ENCODE results near the gene LRRC8D.

LRRC8D gene

DNA sequence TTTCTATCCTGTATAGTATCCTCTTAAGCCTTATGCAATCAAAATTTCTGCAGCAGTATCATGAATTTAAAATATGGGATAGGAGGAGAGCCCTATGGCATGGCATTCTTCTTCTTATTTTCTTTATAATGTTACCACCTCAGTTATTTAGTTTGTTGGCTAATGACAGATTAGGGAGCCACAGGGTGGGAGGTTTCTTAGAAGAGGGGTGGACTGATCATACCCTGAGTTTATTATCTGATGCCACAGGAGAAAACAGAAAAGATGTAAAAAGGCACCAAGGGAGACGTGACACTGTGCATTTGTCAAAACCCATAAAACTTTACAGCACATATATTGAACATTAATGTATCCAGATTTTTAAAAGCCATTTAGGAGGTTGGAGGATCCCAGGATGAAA, 66.9 kb downstream of the LRRC8D start:
- TF ChIP-seq, protein P1, sequence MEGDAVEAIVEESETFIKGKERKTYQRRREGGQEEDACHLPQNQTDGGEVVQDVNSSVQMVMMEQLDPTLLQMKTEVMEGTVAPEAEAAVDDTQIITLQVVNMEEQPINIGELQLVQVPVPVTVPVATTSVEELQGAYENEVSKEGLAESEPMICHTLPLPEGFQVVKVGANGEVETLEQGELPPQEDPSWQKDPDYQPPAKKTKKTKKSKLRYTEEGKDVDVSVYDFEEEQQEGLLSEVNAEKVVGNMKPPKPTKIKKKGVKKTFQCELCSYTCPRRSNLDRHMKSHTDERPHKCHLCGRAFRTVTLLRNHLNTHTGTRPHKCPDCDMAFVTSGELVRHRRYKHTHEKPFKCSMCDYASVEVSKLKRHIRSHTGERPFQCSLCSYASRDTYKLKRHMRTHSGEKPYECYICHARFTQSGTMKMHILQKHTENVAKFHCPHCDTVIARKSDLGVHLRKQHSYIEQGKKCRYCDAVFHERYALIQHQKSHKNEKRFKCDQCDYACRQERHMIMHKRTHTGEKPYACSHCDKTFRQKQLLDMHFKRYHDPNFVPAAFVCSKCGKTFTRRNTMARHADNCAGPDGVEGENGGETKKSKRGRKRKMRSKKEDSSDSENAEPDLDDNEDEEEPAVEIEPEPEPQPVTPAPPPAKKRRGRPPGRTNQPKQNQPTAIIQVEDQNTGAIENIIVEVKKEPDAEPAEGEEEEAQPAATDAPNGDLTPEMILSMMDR (IDR thresholded peaks at IDR 0.05; ENCODE audit: borderline replicate concordance, insufficient read depth, low read depth, low read length): no peak
- H3K4me3 ChIP-seq (ENCODE audit: low read depth, low read length): no peak overlapping the region

DNA sequence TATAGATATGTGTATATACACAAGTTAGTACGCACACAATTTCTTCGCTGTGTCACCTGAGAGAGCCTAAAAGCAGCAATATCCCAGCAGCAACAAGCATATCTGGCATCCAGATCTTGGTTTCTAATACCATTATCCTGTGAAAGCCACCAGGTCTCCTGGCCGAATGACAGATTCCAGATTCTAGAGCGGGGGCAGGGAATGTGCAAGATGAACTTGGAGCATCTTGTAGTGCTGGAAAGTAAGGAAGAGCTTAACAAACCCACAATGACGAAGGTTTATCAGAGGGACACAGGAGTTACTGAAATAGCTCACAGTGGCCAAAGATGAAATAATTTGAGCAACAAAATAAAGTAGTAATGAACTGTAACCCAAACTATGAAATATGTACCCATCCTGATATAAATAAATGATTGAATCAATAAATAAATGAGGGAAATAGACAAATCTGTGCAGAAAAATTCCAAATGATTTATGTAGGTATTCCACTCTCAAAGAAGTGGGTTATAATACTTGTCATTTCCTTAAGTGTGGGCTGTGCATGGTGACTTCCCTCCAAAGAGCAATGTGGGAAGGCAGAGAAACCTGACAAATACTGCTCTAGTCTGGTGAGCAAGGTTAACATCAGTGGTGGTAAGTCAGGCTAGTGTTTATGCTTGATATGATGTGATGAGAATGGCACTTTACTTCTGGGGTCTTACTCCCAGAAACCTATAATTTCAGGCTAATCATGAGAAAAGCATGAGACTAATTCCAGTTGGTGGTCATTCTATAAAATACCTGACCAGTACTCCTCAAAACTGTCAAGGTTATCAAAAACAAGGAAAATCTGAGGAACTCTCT, 67.9 kb downstream of the LRRC8D start:
- TF ChIP-seq, protein P1 (IDR thresholded peaks at IDR 0.05; ENCODE audit: borderline replicate concordance, insufficient read depth, low read depth, low read length): no peak

DNA sequence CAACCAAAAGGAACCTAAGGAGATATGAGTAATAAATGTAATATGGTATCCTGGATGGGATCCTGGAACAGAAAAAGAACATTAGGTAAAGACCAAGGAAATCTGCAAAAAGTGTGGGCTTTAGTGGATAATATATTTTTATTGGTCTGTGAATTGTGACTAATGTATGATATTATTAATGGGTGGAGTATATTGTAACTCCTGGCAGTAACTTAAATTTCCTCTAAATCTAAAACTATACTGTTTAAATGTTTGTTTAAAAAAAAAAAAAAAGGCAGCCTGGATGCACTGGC, 68.4 kb downstream of the LRRC8D start:
- H3K4me3 ChIP-seq (ENCODE audit: low read depth, low read length): no peak overlapping the region
- TF ChIP-seq, protein P1 (IDR thresholded peaks at IDR 0.05; ENCODE audit: borderline replicate concordance, insufficient read depth, low read depth, low read length): no peak

More for the DNA sequence above, 67.9 kb downstream of the LRRC8D start:
- no peak overlapping the region for H3K4me3 ChIP-seq (ENCODE audit: low read depth, low read length)

DNA sequence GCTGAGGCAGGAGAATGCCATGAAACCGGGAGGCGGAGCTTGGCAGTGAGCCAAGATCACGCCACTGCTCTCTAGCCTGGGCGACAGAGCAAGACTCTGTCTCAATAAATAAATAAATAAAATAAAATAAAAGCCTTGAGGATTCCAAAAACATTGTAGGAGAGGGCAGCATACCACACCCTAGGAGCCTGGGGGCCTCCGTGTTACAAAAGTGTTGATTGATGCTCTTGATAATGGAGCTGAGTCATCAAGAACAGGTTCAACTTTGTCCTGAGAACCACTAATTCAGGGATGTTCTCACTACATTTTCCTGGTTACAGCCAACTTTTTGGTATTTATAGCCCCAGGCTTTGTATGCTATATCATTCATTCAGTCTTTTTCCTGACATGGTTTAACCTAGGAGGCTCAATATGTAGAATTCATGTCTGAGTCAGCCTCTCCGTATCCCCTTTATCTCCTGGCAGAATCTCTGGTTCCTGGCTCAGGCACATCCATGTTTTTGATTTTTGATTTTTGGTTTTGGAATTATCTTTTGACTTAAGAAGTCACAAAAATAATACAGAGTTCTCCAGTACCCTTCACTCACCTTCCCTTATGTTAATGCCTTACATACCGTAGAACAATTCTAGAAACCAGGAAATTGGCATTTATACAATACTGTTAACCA, 69.4 kb downstream of the LRRC8D start:
- TF ChIP-seq, protein P1 (IDR thresholded peaks at IDR 0.05; ENCODE audit: borderline replicate concordance, insufficient read depth, low read depth, low read length): no peak

DNA sequence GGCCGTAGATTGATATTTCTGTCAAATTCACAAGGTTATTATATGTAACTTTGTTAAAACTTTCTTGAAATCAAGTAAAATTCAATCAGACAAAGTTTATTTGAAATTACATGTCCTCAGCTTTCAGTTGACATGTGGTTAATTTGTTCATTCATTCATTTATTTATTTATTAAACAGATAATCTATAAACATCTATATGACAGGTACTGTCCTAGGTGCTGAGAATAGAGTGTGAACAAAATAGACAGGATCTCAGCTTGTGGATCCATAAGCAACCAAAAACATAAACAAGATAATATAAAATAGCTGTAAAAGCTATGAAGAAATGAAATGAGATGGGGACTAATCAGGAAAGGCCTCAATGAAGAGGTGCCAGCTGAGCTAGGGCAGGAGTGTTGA, 72.0 kb downstream of the LRRC8D start:
- no peak overlapping the region for H3K4me3 ChIP-seq (ENCODE audit: low read depth, low read length)

More for the DNA sequence above, 69.4 kb downstream of the LRRC8D start:
- no peak overlapping the region for H3K4me3 ChIP-seq (ENCODE audit: low read depth, low read length)

DNA sequence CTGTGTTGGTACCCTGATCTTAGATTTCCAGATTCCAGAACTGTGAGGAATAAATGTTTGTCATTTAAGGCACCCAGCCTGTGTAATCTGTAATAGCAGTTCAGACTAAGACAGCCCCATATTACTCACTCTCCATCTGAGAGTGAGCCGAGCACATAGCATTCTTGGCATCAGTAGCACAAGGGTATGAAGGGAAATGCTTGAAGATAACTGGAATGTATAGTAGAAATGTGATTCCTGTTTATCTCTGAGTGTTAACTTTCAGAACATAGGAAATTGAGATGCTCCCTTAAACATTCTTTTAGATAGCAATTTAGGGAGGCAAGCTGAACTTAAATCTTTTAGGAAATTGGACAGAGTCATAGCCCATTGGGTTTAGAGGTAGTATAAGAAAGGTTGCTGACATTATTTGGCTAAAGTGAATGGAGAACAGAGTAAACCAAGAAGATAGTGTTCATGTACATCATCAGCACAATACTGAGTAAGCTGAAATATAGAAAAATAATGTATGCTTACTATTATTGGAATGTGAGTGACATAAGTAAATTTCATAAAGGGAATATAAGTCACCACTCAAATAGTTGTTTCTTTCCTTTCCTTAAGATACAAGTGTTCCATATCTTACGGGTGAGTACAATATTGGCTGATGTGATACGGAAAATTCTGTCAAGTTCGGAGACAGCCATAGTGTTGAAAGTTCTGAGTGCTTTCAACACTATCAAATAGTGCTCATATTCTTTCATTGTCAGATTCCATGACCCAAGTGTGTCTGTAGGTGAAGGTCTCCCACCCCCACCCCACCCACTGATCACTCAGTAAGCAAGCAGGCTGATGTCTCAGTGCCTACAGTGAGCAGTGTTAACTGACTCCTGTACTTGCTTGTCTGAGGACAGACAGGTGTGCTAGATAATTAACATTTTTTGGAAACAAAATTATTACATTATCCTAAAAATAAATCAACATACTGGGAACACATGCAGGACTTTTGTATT, 73.7 kb downstream of the LRRC8D start:
- TF ChIP-seq, protein P1 (IDR thresholded peaks at IDR 0.05; ENCODE audit: borderline replicate concordance, insufficient read depth, low read depth, low read length): no peak
- no peak overlapping the region for H3K4me3 ChIP-seq (ENCODE audit: low read depth, low read length)

More for the DNA sequence above, 72.0 kb downstream of the LRRC8D start:
- TF ChIP-seq, protein P1 (IDR thresholded peaks at IDR 0.05; ENCODE audit: borderline replicate concordance, insufficient read depth, low read depth, low read length): no peak

Measured in GM12875 (cell line).